ENCODE measurements around the gene TMEM273. TPM values are rescaled to one million over a fixed set of nuclear protein-coding genes. Genes with fewer than 3 reads are reported as not detected.

TMEM273 gene
- total RNA-seq, 1 experiment from 2014 or later: 0.09 TPM

- ATAC-seq (no peak), DNase-seq (ENCODE audit: low spot score) (no peak)
- H3K36me3 Mint-ChIP-seq: no peaks in the 10 kb centered on the region
- H3K4me1 Mint-ChIP-seq: 0 out of 2 replicates have a peak, but pooled peaks cover 4% of the 10 kb centered on the region
- POLR2A ChIA-PET: no interaction called here
- TF ChIP-seq AFF4 (CRISPR knock-in tag; IDR thresholded peaks at IDR 0.05; ENCODE audit: borderline replicate concordance) (no peak), JAZF1 (CRISPR knock-in tag; IDR thresholded peaks at IDR 0.05) (no peak), ZNF281 (CRISPR knock-in tag; IDR thresholded peaks at IDR 0.05) (no peak), SOX15 (CRISPR knock-in tag; IDR thresholded peaks at IDR 0.05) (no peak), RELA (CRISPR knock-in tag; IDR thresholded peaks at IDR 0.05; ENCODE audit: borderline replicate concordance) (no peak), GABPB1 (CRISPR knock-in tag; IDR thresholded peaks at IDR 0.05) (no peak), NR3C1 (CRISPR knock-in tag; conservative IDR thresholded peaks at IDR 0.05; ENCODE audit: low read depth) (no peak), IRF2 (CRISPR knock-in tag; IDR thresholded peaks at IDR 0.05; ENCODE audit: borderline replicate concordance, low read depth) (no peak), ZNF121 (CRISPR knock-in tag; IDR thresholded peaks at IDR 0.05) (no peak), MYBL2 (CRISPR knock-in tag; IDR thresholded peaks at IDR 0.05) (no peak), MAX (CRISPR knock-in tag; IDR thresholded peaks at IDR 0.05) (no peak), ATF3 (CRISPR knock-in tag; conservative IDR thresholded peaks at IDR 0.05) (no peak), TEAD1 (CRISPR knock-in tag; IDR thresholded peaks at IDR 0.05) (no peak), ERG (CRISPR knock-in tag; IDR thresholded peaks at IDR 0.05) (no peak), CBFB (CRISPR knock-in tag; IDR thresholded peaks at IDR 0.05; ENCODE audit: low read depth) (no peak), PRRX2 (CRISPR knock-in tag; IDR thresholded peaks at IDR 0.05) (no peak), ZNF512 (CRISPR knock-in tag; IDR thresholded peaks at IDR 0.05; ENCODE audit: borderline replicate concordance) (no peak), ZSCAN18 (CRISPR knock-in tag; IDR thresholded peaks at IDR 0.05) (no peak), ZNF671 (CRISPR knock-in tag; IDR thresholded peaks at IDR 0.05) (no peak), GTF2I (CRISPR knock-in tag; conservative IDR thresholded peaks at IDR 0.05) (no peak)
- H3K9me3 Mint-ChIP-seq: no peaks in the 10 kb centered on the region
- H3K27me3 Mint-ChIP-seq (ENCODE audit: low read depth): no peaks in the 10 kb centered on the region
- H3K4me3 Mint-ChIP-seq: no peak overlapping the region
- H3K27ac Mint-ChIP-seq: no peak overlapping the region
- CTCF ChIA-PET: no interaction called here
Measured at GRCh38 chr10:49183596-49184542, 4.3 kb downstream of the TMEM273 start.
